ENCODE results near the gene ZNF182.
"Not testable (repeated sequence)": the region's sequence is repeated elsewhere in the genome, so short reads cannot be mapped to it uniquely, and the experiment has no call there.

Gene ZNF182

DNA sequence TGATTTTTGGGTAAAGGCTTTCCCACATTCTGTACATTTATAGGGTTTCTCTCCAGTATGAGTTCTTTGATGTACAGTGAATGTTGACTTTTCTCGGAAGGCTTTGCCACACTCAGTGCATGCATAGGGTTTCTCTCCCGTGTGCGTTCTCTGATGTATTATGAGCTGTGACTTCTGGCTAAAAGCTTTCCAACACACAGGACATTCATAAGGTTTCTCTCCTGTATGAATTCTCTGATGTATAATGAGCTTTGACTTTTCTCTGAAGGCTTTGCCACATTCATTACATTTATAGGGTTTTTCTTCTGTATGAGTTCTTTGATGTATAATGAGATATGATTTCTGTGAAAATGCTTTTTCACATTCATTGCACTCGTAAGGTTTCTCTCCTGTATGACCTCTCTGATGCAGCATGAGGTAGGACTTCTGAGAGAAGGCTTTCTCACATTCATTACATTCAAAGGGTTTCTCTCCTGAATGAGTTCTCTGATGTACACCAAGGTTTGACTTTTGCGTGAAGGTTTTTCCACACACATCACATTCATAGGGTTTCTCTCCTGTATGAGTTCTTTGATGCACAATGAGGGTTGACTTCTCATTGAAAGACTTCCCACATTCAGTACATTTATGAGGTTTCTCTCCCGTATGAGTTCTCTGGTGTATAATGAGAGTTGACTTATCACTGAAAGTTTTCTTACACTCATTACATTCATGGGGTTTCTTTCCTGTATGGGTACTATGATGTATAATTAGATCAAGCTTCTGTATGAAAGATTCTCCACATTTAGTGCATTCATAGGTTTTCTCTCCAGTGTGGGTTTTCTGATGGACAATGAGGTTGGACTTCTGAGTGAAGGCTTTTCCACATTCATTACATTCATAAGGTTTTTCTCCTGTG, 27.3 kb downstream of the ZNF182 start:
- no peak overlapping the region for H3K4me3 ChIP-seq (ENCODE audit: low read depth, low read length)
- DNase-seq (ENCODE audit: low read depth): no peak
- TF ChIP-seq, protein P1, sequence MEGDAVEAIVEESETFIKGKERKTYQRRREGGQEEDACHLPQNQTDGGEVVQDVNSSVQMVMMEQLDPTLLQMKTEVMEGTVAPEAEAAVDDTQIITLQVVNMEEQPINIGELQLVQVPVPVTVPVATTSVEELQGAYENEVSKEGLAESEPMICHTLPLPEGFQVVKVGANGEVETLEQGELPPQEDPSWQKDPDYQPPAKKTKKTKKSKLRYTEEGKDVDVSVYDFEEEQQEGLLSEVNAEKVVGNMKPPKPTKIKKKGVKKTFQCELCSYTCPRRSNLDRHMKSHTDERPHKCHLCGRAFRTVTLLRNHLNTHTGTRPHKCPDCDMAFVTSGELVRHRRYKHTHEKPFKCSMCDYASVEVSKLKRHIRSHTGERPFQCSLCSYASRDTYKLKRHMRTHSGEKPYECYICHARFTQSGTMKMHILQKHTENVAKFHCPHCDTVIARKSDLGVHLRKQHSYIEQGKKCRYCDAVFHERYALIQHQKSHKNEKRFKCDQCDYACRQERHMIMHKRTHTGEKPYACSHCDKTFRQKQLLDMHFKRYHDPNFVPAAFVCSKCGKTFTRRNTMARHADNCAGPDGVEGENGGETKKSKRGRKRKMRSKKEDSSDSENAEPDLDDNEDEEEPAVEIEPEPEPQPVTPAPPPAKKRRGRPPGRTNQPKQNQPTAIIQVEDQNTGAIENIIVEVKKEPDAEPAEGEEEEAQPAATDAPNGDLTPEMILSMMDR (IDR thresholded peaks at IDR 0.05; ENCODE audit: insufficient read depth, low read depth, low read length, missing control alignments): no peak

GRCh38 chrX:47973235-47973634, 30.6 kb downstream of the ZNF182 start:
- H3K4me3 ChIP-seq (ENCODE audit: low read depth, low read length): no peak overlapping the region
- TF ChIP-seq, protein P1 (IDR thresholded peaks at IDR 0.05; ENCODE audit: insufficient read depth, low read depth, low read length, missing control alignments): no peak
- no peak for DNase-seq (ENCODE audit: low read depth)

GRCh38 chrX:47965526-47965925, 38.3 kb downstream of the ZNF182 start:
- not testable (repeated sequence) for DNase-seq (ENCODE audit: low read depth); H3K4me3 ChIP-seq (ENCODE audit: low read depth, low read length)

- not testable (repeated sequence) for DNase-seq (ENCODE audit: low read depth); H3K4me3 ChIP-seq (ENCODE audit: low read depth, low read length)
These were observed 42.0 kb downstream of the ZNF182 start for GRCh38 chrX:47961830-47962229.

DNA sequence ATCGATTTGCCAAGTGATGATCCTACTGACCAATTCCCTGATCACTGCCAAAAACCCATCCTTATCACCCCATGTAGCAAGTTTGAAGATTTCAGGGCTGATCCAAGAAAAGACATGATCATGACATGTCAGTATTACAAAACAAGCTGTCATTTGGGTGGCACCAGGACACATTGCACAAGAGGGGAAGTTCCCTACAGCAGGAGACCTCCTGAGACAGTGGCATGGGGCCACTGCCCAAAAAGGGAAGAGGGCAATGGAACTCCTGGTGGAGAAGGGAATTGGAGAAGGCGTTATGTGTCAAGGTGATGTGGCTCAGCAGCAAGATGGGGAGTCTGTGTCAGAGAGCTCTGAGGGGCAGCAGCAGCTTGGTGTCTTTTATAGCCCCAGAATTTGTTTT, 43.4 kb downstream of the ZNF182 start:
- DNase-seq (ENCODE audit: low read depth): no peak
- no peak overlapping the region for H3K4me3 ChIP-seq (ENCODE audit: low read depth, low read length)
- TF ChIP-seq, protein P1 (IDR thresholded peaks at IDR 0.05; ENCODE audit: insufficient read depth, low read depth, low read length, missing control alignments): no peak

- no peak overlapping the region for H3K4me3 ChIP-seq (ENCODE audit: low read depth, low read length)
- TF ChIP-seq, protein P1 (IDR thresholded peaks at IDR 0.05; ENCODE audit: insufficient read depth, low read depth, low read length, missing control alignments): peak; percentile 0
- no peak for DNase-seq (ENCODE audit: low read depth)
These were observed 44.9 kb downstream of the ZNF182 start for GRCh38 chrX:47958761-47959342.

GRCh38 chrX:47958206-47958605, 45.6 kb downstream of the ZNF182 start:
- not testable (repeated sequence) for H3K4me3 ChIP-seq (ENCODE audit: low read depth, low read length); DNase-seq (ENCODE audit: low read depth)

DNA sequence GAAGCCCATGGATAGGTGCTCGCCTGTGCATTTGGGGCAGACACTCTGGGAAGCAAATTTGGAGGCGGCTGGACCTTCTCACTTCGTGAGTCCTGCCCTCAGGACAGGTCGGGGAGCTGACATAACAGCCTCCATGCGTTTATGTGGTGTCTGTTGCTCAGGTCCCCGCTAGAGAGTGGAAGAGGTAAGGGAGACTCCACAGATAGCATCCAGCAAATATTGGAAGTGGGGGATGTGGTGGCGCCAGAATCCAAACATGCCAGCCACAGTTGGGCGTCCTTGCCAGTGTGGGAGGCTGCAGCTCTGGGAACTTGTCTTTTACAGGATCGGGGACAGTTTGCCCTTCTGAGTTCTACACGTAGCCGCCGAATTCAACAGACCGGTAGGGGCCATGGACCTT, 47.8 kb downstream of the ZNF182 start:
- TF ChIP-seq, protein P1 (IDR thresholded peaks at IDR 0.05; ENCODE audit: insufficient read depth, low read depth, low read length, missing control alignments): no peak
- no peak for DNase-seq (ENCODE audit: low read depth)
- H3K4me3 ChIP-seq (ENCODE audit: low read depth, low read length): no peak overlapping the region

DNA sequence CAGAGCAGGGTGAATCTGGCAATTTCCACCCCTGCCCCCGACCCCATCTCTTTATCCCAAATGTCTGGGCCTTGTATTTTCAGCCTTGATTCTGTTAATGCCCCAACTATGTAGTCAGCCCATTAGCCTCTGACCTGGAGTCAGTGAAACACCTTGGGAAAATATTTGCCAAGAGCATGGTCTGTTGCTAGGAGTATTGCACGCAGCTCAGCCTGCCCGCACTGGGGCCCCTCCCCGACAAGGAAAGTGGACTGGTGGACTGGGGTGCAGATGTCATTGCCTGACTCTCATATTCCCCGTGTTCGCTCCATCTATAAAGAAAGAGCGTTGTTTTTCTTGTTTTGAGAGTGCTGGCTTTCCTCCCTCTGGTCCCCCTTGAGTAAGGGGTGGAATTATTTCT, 48.5 kb downstream of the ZNF182 start:
- not testable (repeated sequence) for DNase-seq (ENCODE audit: low read depth); H3K4me3 ChIP-seq (ENCODE audit: low read depth, low read length)
